WTC11 (cell line): ENCODE measurements around the gene PXDC1. TPM values are rescaled to one million over a fixed set of nuclear protein-coding genes. Genes with fewer than 3 reads are reported as not detected.

Experiments
- ATAC-seq: fragments of 200-7000 bp; cut with Tn5 transposase; 2 replicates; pipeline ENCODE4 v1.10.0; 2021; ENCODE audit warnings: mild to moderate bottlenecking, moderate library complexity
- CTCF ChIA-PET: fragments of 300-600 bp; sonication (Branson Sonifier 250); formaldehyde crosslinking; loops from one replicate; lab custom pipeline; 2021; ENCODE audit warnings: antibody characterized with exemption; lab: Charles Lee
- POLR2A ChIA-PET: fragments of 350-600 bp; sonication (Branson Sonifier 250); formaldehyde crosslinking; loops from one replicate; lab custom pipeline; 2021; ENCODE audit warnings: antibody characterized with exemption; lab: Charles Lee
- DNase-seq: peaks from one replicate; pipeline ENCODE4 v3.0.0; 2021; ENCODE audit warnings: low spot score
- H3K27ac Mint-ChIP-seq: 2 replicates; pipeline ENCODE4 v1.8.0; 2021; ENCODE audit warnings: mixed read lengths
- H3K27me3 Mint-ChIP-seq: 2 replicates; pipeline ENCODE4 v1.8.0; 2021; ENCODE audit warnings: low read depth, mild to moderate bottlenecking, moderate library complexity, mixed read lengths
- H3K36me3 Mint-ChIP-seq: 2 replicates; pipeline ENCODE4 v1.8.0; 2021; ENCODE audit warnings: mixed read lengths
- H3K4me1 Mint-ChIP-seq: 2 replicates; pipeline ENCODE4 v1.8.0; 2022; ENCODE audit warnings: mixed read lengths
- H3K4me3 Mint-ChIP-seq: 2 replicates; pipeline ENCODE4 v1.8.0; 2021; ENCODE audit warnings: mild to moderate bottlenecking, moderate library complexity, mixed read lengths
- H3K9me3 Mint-ChIP-seq: 2 replicates; pipeline ENCODE4 v1.8.0; 2021; ENCODE audit warnings: mixed read lengths
- CREB1 ChIP-seq: sonication (generic); formaldehyde crosslinking; IDR thresholded peaks from 2 replicates; pipeline ENCODE4 v1.8.0; 2023; ENCODE audit warnings: mild to moderate bottlenecking, missing genetic modification reagents
- NFATC4 ChIP-seq: fragments of 250-450 bp; sonication (Bioruptor Pico); IDR thresholded peaks from 2 replicates; pipeline ENCODE4 v1.9.0; 2021; ENCODE audit warnings: mild to moderate bottlenecking
- NR2C2 ChIP-seq: sonication (generic); formaldehyde crosslinking; IDR thresholded peaks from 2 replicates; pipeline ENCODE4 v1.8.0; 2022; ENCODE audit warnings: mild to moderate bottlenecking, missing genetic modification reagents
- RORB ChIP-seq: fragments of 250-450 bp; sonication (Bioruptor Pico); IDR thresholded peaks from 2 replicates; pipeline ENCODE4 v1.9.0; 2021; ENCODE audit warnings: mild to moderate bottlenecking
- SOX15 ChIP-seq: fragments of 250-450 bp; sonication (Bioruptor Pico); IDR thresholded peaks from 2 replicates; pipeline ENCODE4 v1.9.0; 2021; ENCODE audit warnings: mild to moderate bottlenecking
- TEAD4 ChIP-seq: sonication (generic); formaldehyde crosslinking; IDR thresholded peaks from 2 replicates; pipeline ENCODE4 v1.8.0; 2022; ENCODE audit warnings: mild to moderate bottlenecking, missing genetic modification reagents
- TP53 ChIP-seq: sonication (generic); formaldehyde crosslinking; IDR thresholded peaks from 2 replicates; pipeline ENCODE4 v1.8.1; 2023; ENCODE audit warnings: mild to moderate bottlenecking, missing genetic modification reagents
- ZNF232 ChIP-seq: sonication (generic); formaldehyde crosslinking; IDR thresholded peaks from 2 replicates; pipeline ENCODE4 v1.8.0; 2022; ENCODE audit warnings: mild to moderate bottlenecking, missing genetic modification reagents
- ZNF317 ChIP-seq: sonication (generic); formaldehyde crosslinking; IDR thresholded peaks from 2 replicates; pipeline ENCODE4 v1.8.1; 2023; ENCODE audit warnings: low read depth, mild to moderate bottlenecking, moderate library complexity, missing genetic modification reagents, borderline replicate concordance
- total RNA-seq: library from RNA; stranded (reverse); gene quantifications from 3 replicates; pipeline ENCODE4 v1.2.3, GENCODE V29; 2021
- TF ChIP-seq, protein P1 (sequence below): sonication (generic); formaldehyde crosslinking; conservative IDR thresholded peaks from 2 replicates; pipeline ENCODE4 v1.8.1; 2023; ENCODE audit warnings: mild to moderate bottlenecking, low read depth, missing genetic modification reagents, moderate library complexity
- TF ChIP-seq, protein P2 (sequence below): fragments of 250-450 bp; sonication (Bioruptor Pico); conservative IDR thresholded peaks from 2 replicates; pipeline ENCODE4 v1.9.0; 2021; ENCODE audit warnings: mild to moderate bottlenecking
- TF ChIP-seq, protein P3 (sequence below): fragments of 250-450 bp; sonication (Bioruptor Pico); IDR thresholded peaks from 2 replicates; pipeline ENCODE4 v1.9.0; 2021; ENCODE audit warnings: mild to moderate bottlenecking
- TF ChIP-seq, protein P4 (sequence below): sonication (generic); formaldehyde crosslinking; IDR thresholded peaks from 2 replicates; pipeline ENCODE4 v1.8.0; 2022; ENCODE audit warnings: mild to moderate bottlenecking, missing genetic modification reagents
- TF ChIP-seq, protein P5 (sequence below): sonication (generic); formaldehyde crosslinking; IDR thresholded peaks from 2 replicates; pipeline ENCODE4 v1.8.1; 2023; ENCODE audit warnings: mild to moderate bottlenecking, missing genetic modification reagents, moderate library complexity
- TF ChIP-seq, protein P6 (sequence below): sonication (generic); formaldehyde crosslinking; IDR thresholded peaks from 2 replicates; pipeline ENCODE4 v1.8.0; 2022; ENCODE audit warnings: mild to moderate bottlenecking, missing genetic modification reagents
- TF ChIP-seq, protein P7 (sequence below): sonication (generic); formaldehyde crosslinking; IDR thresholded peaks from 2 replicates; pipeline ENCODE4 v1.8.0; 2022; ENCODE audit warnings: mild to moderate bottlenecking, missing genetic modification reagents

PXDC1 gene
- total RNA-seq, 1 experiment from 2014 or later, result 3.3 TPM

DNA sequence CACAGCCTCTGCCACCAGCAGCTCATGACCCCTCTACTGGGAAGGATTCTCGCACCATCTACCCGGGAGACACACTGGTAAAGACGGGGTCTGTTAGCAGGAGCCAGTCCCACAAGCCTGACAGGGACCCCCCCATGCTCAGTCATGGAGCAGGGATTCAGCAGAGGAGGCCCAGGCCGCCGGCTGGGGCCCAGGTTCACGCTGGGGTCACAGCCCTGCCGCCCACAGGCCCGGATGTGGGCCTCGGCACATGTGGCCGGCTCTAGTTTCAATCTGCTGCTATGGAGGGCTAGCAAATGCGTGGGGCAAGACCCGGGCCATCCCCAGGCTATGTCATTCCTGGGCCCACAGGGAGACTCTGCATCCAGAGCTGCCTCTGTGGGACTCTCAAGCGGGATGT is 25.1 kb downstream of the PXDC1 start:
- POLR2A ChIA-PET, result no interaction called here
- H3K27me3 Mint-ChIP-seq, result no peaks in the 10 kb centered on the region
- no peak for TF ChIP-seq TEAD4 (CRISPR knock-in tag)
- TF ChIP-seq, protein P1, sequence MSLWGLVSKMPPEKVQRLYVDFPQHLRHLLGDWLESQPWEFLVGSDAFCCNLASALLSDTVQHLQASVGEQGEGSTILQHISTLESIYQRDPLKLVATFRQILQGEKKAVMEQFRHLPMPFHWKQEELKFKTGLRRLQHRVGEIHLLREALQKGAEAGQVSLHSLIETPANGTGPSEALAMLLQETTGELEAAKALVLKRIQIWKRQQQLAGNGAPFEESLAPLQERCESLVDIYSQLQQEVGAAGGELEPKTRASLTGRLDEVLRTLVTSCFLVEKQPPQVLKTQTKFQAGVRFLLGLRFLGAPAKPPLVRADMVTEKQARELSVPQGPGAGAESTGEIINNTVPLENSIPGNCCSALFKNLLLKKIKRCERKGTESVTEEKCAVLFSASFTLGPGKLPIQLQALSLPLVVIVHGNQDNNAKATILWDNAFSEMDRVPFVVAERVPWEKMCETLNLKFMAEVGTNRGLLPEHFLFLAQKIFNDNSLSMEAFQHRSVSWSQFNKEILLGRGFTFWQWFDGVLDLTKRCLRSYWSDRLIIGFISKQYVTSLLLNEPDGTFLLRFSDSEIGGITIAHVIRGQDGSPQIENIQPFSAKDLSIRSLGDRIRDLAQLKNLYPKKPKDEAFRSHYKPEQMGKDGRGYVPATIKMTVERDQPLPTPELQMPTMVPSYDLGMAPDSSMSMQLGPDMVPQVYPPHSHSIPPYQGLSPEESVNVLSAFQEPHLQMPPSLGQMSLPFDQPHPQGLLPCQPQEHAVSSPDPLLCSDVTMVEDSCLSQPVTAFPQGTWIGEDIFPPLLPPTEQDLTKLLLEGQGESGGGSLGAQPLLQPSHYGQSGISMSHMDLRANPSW (CRISPR knock-in tag), result no peak
- TF ChIP-seq ZNF317 (CRISPR knock-in tag), result no peak
- TF ChIP-seq, protein P2, sequence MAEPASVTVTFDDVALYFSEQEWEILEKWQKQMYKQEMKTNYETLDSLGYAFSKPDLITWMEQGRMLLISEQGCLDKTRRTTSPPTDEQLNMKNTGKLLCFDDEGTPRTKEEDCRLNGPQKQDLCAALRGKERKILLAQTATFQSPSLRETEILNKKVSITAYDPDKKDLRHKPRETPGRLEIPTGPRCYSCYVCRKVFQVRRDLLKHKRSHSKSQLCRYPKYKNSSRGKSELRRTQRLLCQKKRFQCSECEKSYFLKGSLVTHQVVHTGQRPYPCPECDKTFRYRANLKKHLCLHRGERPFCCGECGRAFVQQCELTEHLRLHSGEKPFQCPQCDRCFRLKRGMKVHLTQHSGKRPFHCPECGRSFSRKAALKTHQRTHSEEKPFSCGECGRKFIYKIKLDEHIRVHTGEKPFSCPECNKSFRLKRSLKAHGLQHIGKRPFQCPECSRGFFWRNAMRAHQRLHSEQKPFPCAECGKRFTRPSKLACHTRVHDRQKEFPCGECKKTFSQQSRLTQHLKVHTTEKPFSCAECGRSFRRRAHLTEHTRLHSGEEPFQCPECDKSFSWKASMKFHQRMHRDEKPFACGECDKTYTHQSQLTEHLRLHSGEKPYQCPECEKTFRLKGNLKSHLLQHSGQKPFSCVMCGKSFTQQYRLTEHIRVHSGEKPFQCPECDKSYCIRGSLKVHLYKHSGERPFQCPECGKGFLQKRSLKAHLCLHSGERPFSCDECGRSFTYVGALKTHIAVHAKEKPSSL (CRISPR knock-in tag), result no peak
- no peak for TF ChIP-seq NR2C2 (CRISPR knock-in tag)
- TF ChIP-seq, all 79 proteins: peak for 0
- Mint-ChIP-seq H3K36me3 (peaks cover 7% of the 10 kb centered on the region; the same call in 1 of the 2 replicates), H3K9me3 (no peaks in the 10 kb centered on the region; the same call in 1 of the 2 replicates), H3K4me1 (peaks cover 21% of the 10 kb centered on the region), H3K4me3 (no peak overlapping the region), H3K27ac (no peak overlapping the region)
- DNase-seq, result no peak
- CTCF ChIA-PET, result no interaction called here
- no peak for ATAC-seq

DNA sequence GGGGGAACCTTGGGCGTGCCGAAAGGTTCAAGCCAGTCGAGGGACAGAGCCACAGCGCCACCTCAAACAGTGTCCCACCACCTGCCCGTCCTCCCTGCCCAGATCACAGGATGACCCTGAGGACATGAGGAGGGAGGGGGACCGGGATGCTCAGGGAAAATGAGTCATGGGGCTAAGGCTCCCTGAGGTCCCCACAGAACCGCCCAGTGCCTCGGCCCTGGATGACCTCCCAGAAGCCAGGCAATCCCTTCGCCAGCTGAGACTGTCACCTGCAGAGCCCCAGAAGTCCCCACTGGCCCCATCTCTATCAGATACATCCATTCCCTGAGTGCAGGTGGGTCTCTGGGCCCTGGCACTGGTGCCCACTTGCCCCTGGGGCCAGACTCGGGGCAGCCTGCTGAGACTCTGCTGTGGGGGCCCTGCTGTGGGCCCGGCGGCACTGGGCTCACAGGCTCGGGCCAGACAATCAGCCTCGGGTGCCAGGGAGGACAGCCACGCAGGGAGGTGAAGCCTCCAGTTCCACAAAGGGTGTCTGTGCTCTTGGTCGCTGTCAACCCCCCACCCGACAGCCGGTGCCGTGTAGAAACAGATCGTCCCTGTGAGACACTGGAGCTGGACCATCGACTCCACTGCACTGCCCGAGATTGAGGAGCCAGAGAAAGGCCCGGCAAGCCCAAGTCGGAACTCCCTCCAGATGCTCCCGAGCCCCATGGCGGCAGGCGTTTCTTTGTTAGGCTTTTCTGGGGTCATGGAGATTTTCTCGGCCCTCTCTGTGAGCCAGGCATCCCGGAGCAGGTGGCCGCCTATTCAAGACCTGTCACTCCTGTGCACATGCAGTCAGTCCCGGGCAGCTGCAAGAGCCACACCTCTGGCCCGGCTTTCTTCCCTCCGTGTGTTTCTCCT is 26.1 kb downstream of the PXDC1 start:
- Mint-ChIP-seq H3K36me3 (peaks cover 9% of the 10 kb centered on the region; the same call in 1 of the 2 replicates), H3K4me1 (peaks cover 21% of the 10 kb centered on the region), H3K27me3 (no peaks in the 10 kb centered on the region), H3K27ac (no peak overlapping the region), H3K9me3 (no peaks in the 10 kb centered on the region; the same call in 1 of the 2 replicates), H3K4me3 (no peak overlapping the region)
- POLR2A ChIA-PET, result no interaction called here
- TF ChIP-seq, protein P3, sequence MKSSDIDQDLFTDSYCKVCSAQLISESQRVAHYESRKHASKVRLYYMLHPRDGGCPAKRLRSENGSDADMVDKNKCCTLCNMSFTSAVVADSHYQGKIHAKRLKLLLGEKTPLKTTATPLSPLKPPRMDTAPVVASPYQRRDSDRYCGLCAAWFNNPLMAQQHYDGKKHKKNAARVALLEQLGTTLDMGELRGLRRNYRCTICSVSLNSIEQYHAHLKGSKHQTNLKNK, result no peak
- TF ChIP-seq NFATC4 (CRISPR knock-in tag), result no peak
- CTCF ChIA-PET, result interaction anchor here (0.9 kb wide), 1 partner anchor 444 kb away, joined by 3 read pairs; no protein-coding TSS in a partner anchor
- no peak for ATAC-seq
- no peak for DNase-seq

DNA sequence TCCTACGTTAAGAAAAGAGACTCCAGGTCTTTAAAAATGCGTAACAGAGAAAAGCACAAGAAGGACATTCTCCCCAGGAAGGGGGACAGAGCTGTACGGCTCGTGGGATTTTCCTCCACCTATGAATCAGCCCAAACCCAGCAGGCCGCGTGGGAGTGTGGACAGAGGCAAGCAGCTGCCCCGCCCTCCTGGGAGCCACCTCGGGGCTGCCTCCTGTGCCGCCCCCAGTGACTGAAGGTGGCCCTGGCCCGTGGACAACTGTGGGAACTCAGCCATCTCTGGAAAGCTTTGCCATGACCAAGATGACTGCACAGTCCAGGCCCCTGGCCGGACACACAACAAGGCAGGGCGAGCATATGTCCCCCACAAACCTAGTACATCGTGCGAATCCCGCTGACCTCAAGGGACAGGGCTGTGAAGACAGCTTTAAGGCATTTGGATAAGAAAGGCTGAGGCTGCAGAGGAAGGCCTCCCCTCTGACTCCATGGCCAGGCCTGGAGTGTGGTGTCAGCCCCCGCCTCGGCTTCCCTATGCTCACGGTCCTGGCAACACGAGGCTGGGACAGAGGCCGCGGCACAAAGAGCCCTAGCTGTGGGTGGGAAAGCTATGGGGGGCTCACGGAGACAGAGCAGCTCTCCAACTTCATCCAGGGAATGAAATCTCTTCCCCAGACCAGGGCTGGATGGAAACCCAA is 26.9 kb downstream of the PXDC1 start:
- Mint-ChIP-seq H3K4me1 (peaks cover 21% of the 10 kb centered on the region), H3K27ac (no peak overlapping the region), H3K27me3 (no peaks in the 10 kb centered on the region), H3K4me3 (no peak overlapping the region), H3K36me3 (peaks cover 17% of the 10 kb centered on the region; the same call in 1 of the 2 replicates), H3K9me3 (peaks cover 7% of the 10 kb centered on the region; the same call in 1 of the 2 replicates)
- ChIA-PET POLR2A (no interaction called here), CTCF (no interaction called here)
- DNase-seq (no peak), ATAC-seq (no peak)
- TF ChIP-seq, protein P4, sequence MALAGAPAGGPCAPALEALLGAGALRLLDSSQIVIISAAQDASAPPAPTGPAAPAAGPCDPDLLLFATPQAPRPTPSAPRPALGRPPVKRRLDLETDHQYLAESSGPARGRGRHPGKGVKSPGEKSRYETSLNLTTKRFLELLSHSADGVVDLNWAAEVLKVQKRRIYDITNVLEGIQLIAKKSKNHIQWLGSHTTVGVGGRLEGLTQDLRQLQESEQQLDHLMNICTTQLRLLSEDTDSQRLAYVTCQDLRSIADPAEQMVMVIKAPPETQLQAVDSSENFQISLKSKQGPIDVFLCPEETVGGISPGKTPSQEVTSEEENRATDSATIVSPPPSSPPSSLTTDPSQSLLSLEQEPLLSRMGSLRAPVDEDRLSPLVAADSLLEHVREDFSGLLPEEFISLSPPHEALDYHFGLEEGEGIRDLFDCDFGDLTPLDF (CRISPR knock-in tag), result no peak
- TF ChIP-seq CREB1 (CRISPR knock-in tag), result no peak
- TF ChIP-seq NFATC4 (CRISPR knock-in tag), result no peak
- TF ChIP-seq, protein P5, sequence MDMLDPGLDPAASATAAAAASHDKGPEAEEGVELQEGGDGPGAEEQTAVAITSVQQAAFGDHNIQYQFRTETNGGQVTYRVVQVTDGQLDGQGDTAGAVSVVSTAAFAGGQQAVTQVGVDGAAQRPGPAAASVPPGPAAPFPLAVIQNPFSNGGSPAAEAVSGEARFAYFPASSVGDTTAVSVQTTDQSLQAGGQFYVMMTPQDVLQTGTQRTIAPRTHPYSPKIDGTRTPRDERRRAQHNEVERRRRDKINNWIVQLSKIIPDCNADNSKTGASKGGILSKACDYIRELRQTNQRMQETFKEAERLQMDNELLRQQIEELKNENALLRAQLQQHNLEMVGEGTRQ (CRISPR knock-in tag), result no peak
- TF ChIP-seq, protein P6, sequence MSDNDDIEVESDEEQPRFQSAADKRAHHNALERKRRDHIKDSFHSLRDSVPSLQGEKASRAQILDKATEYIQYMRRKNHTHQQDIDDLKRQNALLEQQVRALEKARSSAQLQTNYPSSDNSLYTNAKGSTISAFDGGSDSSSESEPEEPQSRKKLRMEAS (CRISPR knock-in tag), result no peak
- TF ChIP-seq RORB (CRISPR knock-in tag), result no peak
- no peak for TF ChIP-seq TP53
- no peak for TF ChIP-seq NR2C2 (CRISPR knock-in tag)
- TF ChIP-seq, protein P7, sequence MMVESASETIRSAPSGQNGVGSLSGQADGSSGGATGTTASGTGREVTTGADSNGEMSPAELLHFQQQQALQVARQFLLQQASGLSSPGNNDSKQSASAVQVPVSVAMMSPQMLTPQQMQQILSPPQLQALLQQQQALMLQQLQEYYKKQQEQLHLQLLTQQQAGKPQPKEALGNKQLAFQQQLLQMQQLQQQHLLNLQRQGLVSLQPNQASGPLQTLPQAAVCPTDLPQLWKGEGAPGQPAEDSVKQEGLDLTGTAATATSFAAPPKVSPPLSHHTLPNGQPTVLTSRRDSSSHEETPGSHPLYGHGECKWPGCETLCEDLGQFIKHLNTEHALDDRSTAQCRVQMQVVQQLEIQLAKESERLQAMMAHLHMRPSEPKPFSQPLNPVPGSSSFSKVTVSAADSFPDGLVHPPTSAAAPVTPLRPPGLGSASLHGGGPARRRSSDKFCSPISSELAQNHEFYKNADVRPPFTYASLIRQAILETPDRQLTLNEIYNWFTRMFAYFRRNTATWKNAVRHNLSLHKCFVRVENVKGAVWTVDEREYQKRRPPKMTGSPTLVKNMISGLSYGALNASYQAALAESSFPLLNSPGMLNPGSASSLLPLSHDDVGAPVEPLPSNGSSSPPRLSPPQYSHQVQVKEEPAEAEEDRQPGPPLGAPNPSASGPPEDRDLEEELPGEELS (CRISPR knock-in tag), result no peak
- no peak for TF ChIP-seq ZNF232 (CRISPR knock-in tag)
- no peak for TF ChIP-seq SOX15 (CRISPR knock-in tag)
